Neural crest cell (in vitro differentiated cells): ENCODE measurements around the gene ATP2A2. TPM values are rescaled to one million over a fixed set of nuclear protein-coding genes. Genes with fewer than 3 reads are reported as not detected.

ENCODE experiments used
- DNase-seq: peaks from one replicate; pipeline ENCODE4 v3.0.0; 2021; ENCODE audit warnings: low read depth, mixed read lengths, low spot score
- H3K27ac Mint-ChIP-seq: one replicate; pipeline ENCODE4 v1.8.0; 2021; ENCODE audit warnings: mild to moderate bottlenecking, mixed read lengths; ENCODE audit not compliant: unreplicated experiment
- H3K27me3 Mint-ChIP-seq: 2 replicates; pipeline ENCODE4 v1.8.0; 2021; ENCODE audit warnings: low read depth, mild to moderate bottlenecking, mixed read lengths
- H3K36me3 Mint-ChIP-seq: 2 replicates; pipeline ENCODE4 v1.8.0; 2021; ENCODE audit warnings: low read depth, mild to moderate bottlenecking, mixed read lengths
- H3K4me1 Mint-ChIP-seq: 2 replicates; pipeline ENCODE4 v1.8.0; 2021; ENCODE audit warnings: mixed read lengths
- H3K4me3 Mint-ChIP-seq: one replicate; pipeline ENCODE4 v1.8.0; 2021; ENCODE audit warnings: mild to moderate bottlenecking, mixed read lengths
- H3K9me3 Mint-ChIP-seq: 2 replicates; pipeline ENCODE4 v1.8.0; 2021; ENCODE audit warnings: mixed read lengths
- CTCF ChIP-seq: fragments of 200-600 bp; sonication (generic); conservative IDR thresholded peaks from 2 replicates; pipeline ENCODE4 v1.5.0; 2021; ENCODE audit warnings: antibody characterized with exemption, mild to moderate bottlenecking
- total RNA-seq: library from RNA; stranded (reverse); gene quantifications from 2 replicates; pipeline ENCODE4 v1.2.1, GENCODE V29; 2021

Gene ATP2A2
- total RNA-seq, 1 donor from 2014 or later: 242 TPM

- no peak for TF ChIP-seq CTCF
- Mint-ChIP-seq H3K27me3 (no peaks in the 10 kb centered on the region), H3K36me3 (no peaks in the 10 kb centered on the region), H3K4me1 (no peaks in the 10 kb centered on the region), H3K4me3 (no peak overlapping the region), H3K27ac (no peak overlapping the region), H3K9me3 (no peaks in the 10 kb centered on the region)
- no peak for DNase-seq
Observed at GRCh38 chr12:110262442-110263388, 18.3 kb upstream of the ATP2A2 start.

- H3K36me3 Mint-ChIP-seq: no peaks in the 10 kb centered on the region
- no peaks in the 10 kb centered on the region for H3K27me3 Mint-ChIP-seq
- H3K9me3 Mint-ChIP-seq: no peaks in the 10 kb centered on the region
- no peak overlapping the region for H3K4me3 Mint-ChIP-seq
- H3K27ac Mint-ChIP-seq: no peak overlapping the region
- TF ChIP-seq CTCF: no peak
- no peak for DNase-seq
- H3K4me1 Mint-ChIP-seq: peaks cover 19% of the 10 kb centered on the region
Observed at GRCh38 chr12:110266381-110266960, 14.6 kb upstream of the ATP2A2 start.

- no peaks in the 10 kb centered on the region for H3K27me3 Mint-ChIP-seq
- DNase-seq: no peak
- no peak for TF ChIP-seq CTCF
- H3K36me3 Mint-ChIP-seq: no peaks in the 10 kb centered on the region
- H3K4me1 Mint-ChIP-seq: peaks cover 19% of the 10 kb centered on the region
- H3K4me3 Mint-ChIP-seq: no peak overlapping the region
- no peak overlapping the region for H3K27ac Mint-ChIP-seq
- H3K9me3 Mint-ChIP-seq: no peaks in the 10 kb centered on the region
Observed at GRCh38 chr12:110266980-110267620, 13.9 kb upstream of the ATP2A2 start.

- Mint-ChIP-seq H3K4me1 (peaks cover 22% of the 10 kb centered on the region), H3K9me3 (no peaks in the 10 kb centered on the region), H3K36me3 (no peaks in the 10 kb centered on the region), H3K27me3 (no peaks in the 10 kb centered on the region), H3K27ac (peak overlapping the region; percentile 52), H3K4me3 (no peak overlapping the region)
- no peak for TF ChIP-seq CTCF
- no peak for DNase-seq
Observed at GRCh38 chr12:110269622-110270124, 11.4 kb upstream of the ATP2A2 start.

- H3K4me1 Mint-ChIP-seq: peaks cover 22% of the 10 kb centered on the region
- H3K4me3 Mint-ChIP-seq: no peak overlapping the region
- H3K27me3 Mint-ChIP-seq: no peaks in the 10 kb centered on the region
- no peak for TF ChIP-seq CTCF
- no peaks in the 10 kb centered on the region for H3K36me3 Mint-ChIP-seq
- H3K27ac Mint-ChIP-seq: peak overlapping the region; percentile 52
- H3K9me3 Mint-ChIP-seq: no peaks in the 10 kb centered on the region
- DNase-seq: no peak
Observed at GRCh38 chr12:110270125-110270962, 10.7 kb upstream of the ATP2A2 start.
